ENCODE measurements around the gene FAM9B.

GRCh38 chrX:9033989-9034388 is at the start of gene FAM9B:
- TF ChIP-seq POLR2A (IDR thresholded peaks at IDR 0.05) (no peak), CTCF (IDR thresholded peaks at IDR 0.05) (no peak), POLR2AphosphoS5 (IDR thresholded peaks at IDR 0.05) (no peak), EP300 (IDR thresholded peaks at IDR 0.05) (no peak)

Data from suprapubic skin (tissue), 4 donors.